MM.1S (cell line): Measurements from ENCODE around the gene RHOB.

Experiments used
- EZH2 ChIP-seq: fragments of 300-600 bp; sonication (generic); optimal IDR thresholded peaks from 2 replicates; pipeline ENCODE3; 2017; ENCODE audit warnings: low read depth, mild to moderate bottlenecking, antibody characterized with exemption, low read length, mixed read lengths
- TF ChIP-seq, protein P1 (sequence below): fragments of 300-600 bp; sonication (generic); IDR thresholded peaks from 2 replicates; pipeline ENCODE4 v1.5.1; 2016; ENCODE audit warnings: antibody characterized with exemption, low read length, mixed read lengths

DNA sequence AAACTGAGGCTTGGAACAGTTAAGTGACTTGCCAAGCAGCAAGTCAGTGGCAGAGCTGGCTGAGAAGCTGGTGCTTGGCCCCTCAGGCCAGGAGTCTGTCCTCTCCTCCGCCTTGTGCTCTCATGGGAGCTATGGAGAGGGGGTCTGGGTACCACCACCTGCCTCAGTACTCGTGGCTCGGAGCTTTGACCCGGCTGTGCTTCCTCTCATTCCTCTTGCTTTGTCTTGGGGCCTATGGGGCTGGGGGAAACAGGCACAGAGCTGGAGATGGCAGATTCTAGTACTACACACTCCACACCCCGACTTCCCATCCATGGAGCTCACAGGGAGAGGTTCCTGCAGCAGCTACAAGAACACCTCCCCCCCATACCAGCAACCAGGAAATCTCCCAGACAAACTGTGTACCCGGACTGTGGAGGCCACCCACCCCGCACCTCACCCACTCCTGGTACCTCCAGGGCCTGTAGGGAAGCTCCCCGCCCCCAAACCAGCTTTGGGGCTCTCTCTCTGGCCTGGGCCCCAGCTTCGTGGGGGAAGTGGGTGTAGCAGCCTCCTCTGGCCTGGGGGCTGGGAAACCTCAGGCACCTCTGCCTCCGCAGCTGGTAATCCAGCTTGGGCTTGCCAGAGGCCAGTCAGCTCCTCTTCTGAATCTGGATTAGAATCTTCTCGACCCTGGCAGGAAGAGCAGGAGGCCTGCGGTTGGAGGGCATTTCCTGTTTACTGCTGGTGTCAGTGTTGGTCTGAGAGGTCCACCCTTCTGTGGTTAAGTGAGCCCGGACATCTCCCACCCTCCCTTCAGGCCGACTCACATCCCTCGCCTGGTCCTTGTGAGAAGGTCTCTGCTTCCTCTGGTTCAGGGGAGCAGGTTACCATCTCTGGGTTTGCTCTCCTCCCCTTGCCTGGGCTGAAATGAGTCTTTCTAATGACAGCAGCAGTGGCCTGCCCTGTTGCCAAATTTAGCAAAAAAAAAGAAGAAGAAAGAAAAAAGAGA, 22.3 kb upstream of the RHOB start:
- TF ChIP-seq EZH2: no peak
- TF ChIP-seq, protein P1, sequence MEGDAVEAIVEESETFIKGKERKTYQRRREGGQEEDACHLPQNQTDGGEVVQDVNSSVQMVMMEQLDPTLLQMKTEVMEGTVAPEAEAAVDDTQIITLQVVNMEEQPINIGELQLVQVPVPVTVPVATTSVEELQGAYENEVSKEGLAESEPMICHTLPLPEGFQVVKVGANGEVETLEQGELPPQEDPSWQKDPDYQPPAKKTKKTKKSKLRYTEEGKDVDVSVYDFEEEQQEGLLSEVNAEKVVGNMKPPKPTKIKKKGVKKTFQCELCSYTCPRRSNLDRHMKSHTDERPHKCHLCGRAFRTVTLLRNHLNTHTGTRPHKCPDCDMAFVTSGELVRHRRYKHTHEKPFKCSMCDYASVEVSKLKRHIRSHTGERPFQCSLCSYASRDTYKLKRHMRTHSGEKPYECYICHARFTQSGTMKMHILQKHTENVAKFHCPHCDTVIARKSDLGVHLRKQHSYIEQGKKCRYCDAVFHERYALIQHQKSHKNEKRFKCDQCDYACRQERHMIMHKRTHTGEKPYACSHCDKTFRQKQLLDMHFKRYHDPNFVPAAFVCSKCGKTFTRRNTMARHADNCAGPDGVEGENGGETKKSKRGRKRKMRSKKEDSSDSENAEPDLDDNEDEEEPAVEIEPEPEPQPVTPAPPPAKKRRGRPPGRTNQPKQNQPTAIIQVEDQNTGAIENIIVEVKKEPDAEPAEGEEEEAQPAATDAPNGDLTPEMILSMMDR: no peak
